Endothelial cell of umbilical vein (primary cell): ENCODE measurements around the gene EZH1. TPM values are rescaled to one million over a fixed set of nuclear protein-coding genes. Genes with fewer than 3 reads are reported as not detected.

ENCODE experiments used
- BruUV-seq: library from RNA; stranded (reverse); fragments of 400-500 nt; replicated peaks from 2 replicates; lab custom pipeline; 2021; lab: Mats Ljungman, UMichigan
- CTCF ChIA-PET: fragments of 300-600, 350-600 bp; sonication (Branson Sonifier 250); formaldehyde crosslinking; loops from one replicate; lab custom pipeline; 2021; ENCODE audit warnings: antibody characterized with exemption, inconsistent platforms; lab: Charles Lee
- POLR2A ChIA-PET: fragments of 300-600, 350-600 bp; sonication (Branson Sonifier 250); formaldehyde crosslinking; loops from one replicate; lab custom pipeline; 2021; ENCODE audit warnings: antibody characterized with exemption, inconsistent platforms; lab: Charles Lee
- DNase-seq: peaks from one replicate; pipeline ENCODE4 v3.0.0-alpha.2; 2011; ENCODE audit warnings: low read depth, low spot score
- FAIRE-seq: peaks from 2 replicates; lab custom pipeline; 2011; peaks lifted over from hg19 to GRCh38; lab: Jason Lieb, UNC
- H2AFZ ChIP-seq: 2 replicates; pipeline ENCODE4 v1.6.0; 2012; ENCODE audit warnings: low read depth, low read length, control low read depth, inconsistent platforms
- H3K27ac ChIP-seq: 2 replicates; pipeline ENCODE4 v1.5.1; 2011; ENCODE audit warnings: low read depth, mild to moderate bottlenecking, control low read depth, low read length, moderate library complexity; ENCODE audit not compliant: insufficient read depth
- H3K27me3 ChIP-seq, 2 experiments: 2 replicates each; pipeline versions ENCODE4 v1.6.0 to v1.6.1; 2011; ENCODE audit warnings: low read length in 2 of 2, mixed read lengths in 1 of 2; ENCODE audit not compliant: control insufficient read depth in 2 of 2, insufficient read depth in 2 of 2
- H3K36me3 ChIP-seq, 2 experiments: 2 replicates in 1 of 2; 3 replicates in 1 of 2; pipeline ENCODE4 v1.5.1; 2011; ENCODE audit warnings: low read length in 2 of 2, mild to moderate bottlenecking in 1 of 2, moderate library complexity in 1 of 2; ENCODE audit not compliant: control insufficient read depth in 2 of 2, insufficient read depth in 2 of 2; ENCODE audit errors: extremely low read depth in 1 of 2
- H3K4me1 ChIP-seq: 3 replicates; pipeline ENCODE4 v1.5.1; 2011; ENCODE audit warnings: mild to moderate bottlenecking, low read length; ENCODE audit not compliant: control insufficient read depth, insufficient read depth; ENCODE audit errors: extremely low read depth
- H3K4me2 ChIP-seq: 2 replicates; pipeline ENCODE4 v1.6.1; 2011; ENCODE audit warnings: low read length, control low read depth, mixed read lengths; ENCODE audit not compliant: insufficient read depth
- H3K4me3 ChIP-seq, 3 experiments: fragments of 200-600 bp in 1 of 3; sonication (generic), shearing (Covaris generic) in 1 of 3; replicated peaks in 1 of 3; 2 replicates each; pipeline ENCODE4 v1.5.1; 2011 to 2016; ENCODE audit warnings: control low read depth in 3 of 3, low read length in 3 of 3, mild to moderate bottlenecking in 2 of 3, inconsistent platforms in 1 of 3, low read depth in 1 of 3, moderate library complexity in 1 of 3; ENCODE audit not compliant: insufficient read depth in 1 of 3
- H3K79me2 ChIP-seq: 2 replicates; pipeline ENCODE4 v1.6.0; 2012; ENCODE audit warnings: low read length, inconsistent platforms; ENCODE audit not compliant: control insufficient read depth, insufficient read depth
- H3K9ac ChIP-seq: replicated peaks from 2 replicates; pipeline ENCODE3; 2011; ENCODE audit warnings: low read length, control low read depth; ENCODE audit not compliant: insufficient read depth; ENCODE audit errors: extremely low read depth
- H3K9me1 ChIP-seq: replicated peaks from 3 replicates; pipeline ENCODE4 v1.6.0; 2011; ENCODE audit warnings: mild to moderate bottlenecking, low read length; ENCODE audit not compliant: control insufficient read depth, insufficient read depth; ENCODE audit errors: extremely low read depth
- H3K9me3 ChIP-seq: replicated peaks from 2 replicates; pipeline ENCODE4 v1.5.1; 2012; ENCODE audit warnings: low read length, inconsistent platforms; ENCODE audit not compliant: control insufficient read depth, insufficient read depth
- H4K20me1 ChIP-seq: replicated peaks from 2 replicates; pipeline ENCODE3; 2011; ENCODE audit warnings: mild to moderate bottlenecking, low read length; ENCODE audit not compliant: control insufficient read depth, insufficient read depth; ENCODE audit errors: extremely low read depth
- CTCF ChIP-seq, 2 donors: IDR thresholded peaks; 1 replicate in 1 of 2; 2 replicates in 1 of 2; pipeline ENCODE4 v1.5.1; 2011; ENCODE audit warnings: low read length in 2 of 2, mild to moderate bottlenecking in 2 of 2, moderate library complexity in 2 of 2, control low read depth in 1 of 2, inconsistent platforms in 1 of 2, low read depth in 1 of 2; ENCODE audit not compliant: insufficient read depth in 1 of 2; ENCODE audit errors: extremely low read depth in 1 of 2
- JUN ChIP-seq: IDR thresholded peaks from 2 replicates; pipeline ENCODE4 v1.6.1; 2011; ENCODE audit warnings: borderline replicate concordance, low read depth; ENCODE audit not compliant: insufficient read length, insufficient read depth
- MAX ChIP-seq: IDR thresholded peaks from 2 replicates; pipeline ENCODE4 v1.6.1; 2011; ENCODE audit not compliant: insufficient read depth, insufficient read length
- POLR2A ChIP-seq: IDR thresholded peaks from 2 replicates; pipeline ENCODE4 v1.6.1; 2012; ENCODE audit warnings: low read depth, mild to moderate bottlenecking, control low read depth, low read length
- POLR2AphosphoS5 ChIP-seq: IDR thresholded peaks from 2 replicates; pipeline ENCODE4 v1.6.1; 2012; ENCODE audit warnings: low read depth, mild to moderate bottlenecking, control low read depth, low read length, moderate library complexity; ENCODE audit not compliant: insufficient read depth
- dilution Hi-C: fragments of 300-500 bp; cut with MboI; formaldehyde crosslinking; loops from one replicate; pipeline ENCODE4 v1.15.0; 2019; ENCODE audit warnings: low sequenced_read_pairs; ENCODE audit not compliant: extremely low pct_ligation_motif_present
- intact Hi-C: fragments of 100-400 bp; cut with micrococcal nuclease; formaldehyde crosslinking; loops from one replicate; pipeline ENCODE4 v1.10.0; 2022
- polyA plus RNA-seq, 4 experiments: library from polyadenylated mRNA; depleted of rRNA in 3 of 4; stranded (reverse) in 3 of 4; unstranded in 1 of 4; fragments of >200 nt; gene quantifications; 2 replicates each; pipeline versions ENCODE4 v1.2.1 to v1.2.3, GENCODE V29; 2011 to 2012; ENCODE audit warnings: missing spikeins in 1 of 4
- total RNA-seq: library from RNA; stranded (reverse); gene quantifications from 2 replicates; pipeline ENCODE4 v1.2.3, GENCODE V29; 2021

The EZH1 gene
- total and polyA plus RNA-seq, 2 donors (not counting 3 experiments of a cell fraction or from before 2014, with no cell fraction given): 31.4 to 33.7 TPM

GRCh38 chr17:42677012-42677857 is 67.6 kb downstream of the EZH1 start:
- FAIRE-seq (peak; percentile 100), DNase-seq (peak; percentile 100)
- Histone ChIP-seq H3K4me1 (peaks cover 42% of the 10 kb centered on the region), H3K4me2 (peak overlapping the region; percentile 40), H3K79me2 (no peaks in the 10 kb centered on the region), H3K4me3 (peak overlapping the region in 2 of 3 experiments; percentile 70 to 87), H3K36me3 (peaks cover 0 to 7% of the 10 kb centered on the region in 2 experiments), H3K27ac (peak overlapping the region; percentile 47), H4K20me1 (no peaks in the 10 kb centered on the region), H3K27me3 (no peaks in the 10 kb centered on the region), H3K9ac (no peak overlapping the region), H3K9me3 (no peaks in the 10 kb centered on the region), H3K9me1 (no peaks in the 10 kb centered on the region), H2AFZ (peak overlapping the region; percentile 87)
- TF ChIP-seq POLR2AphosphoS5 (no peak), MAX (peak; percentile 90), POLR2A (peak; percentile 24)
- intact Hi-C loops: loop anchor here (1.0 to 5.0 kb wide), 5 partner anchors 16 to 355 kb away; partner anchors contain the start of genes RETREG3, RPL27, TUBG1 and WNK4
- ChIA-PET POLR2A (interaction anchor here (1.1 to 1.4 kb wide), 3 partner anchors 17 to 99 kb away, joined by 3 to 5 read pairs (median 4); partner anchors contain the start of genes RETREG3 and TUBG1), CTCF (interaction anchor here (0.5 to 8.3 kb wide), 14 partner anchors 13 to 365 kb away, joined by 3 to 235 read pairs (median 4); partner anchors contain the start of genes BECN1, NAGLU, PSMC3IP and RETREG3)
- dilution Hi-C loops: no loop called here
- BruUV-seq: no TSS peak

- peak; percentile 4 for FAIRE-seq
- Histone ChIP-seq H3K79me2 (no peaks in the 10 kb centered on the region), H3K4me2 (peak within 1 kb of the TSS; percentile 68), H3K27me3 (no peaks in the 10 kb centered on the region), H2AFZ (peak within 1 kb of the TSS; percentile 87), H3K4me1 (peaks cover 36% of the 10 kb centered on the region), H4K20me1 (no peaks in the 10 kb centered on the region), H3K9me3 (no peaks in the 10 kb centered on the region), H3K9me1 (no peaks in the 10 kb centered on the region), H3K27ac (peak within 1 kb of the TSS; percentile 47), H3K9ac (peak within 1 kb of the TSS; percentile 44), H3K4me3 (peak within 1 kb of the TSS; percentile 57 to 87 (median 70)), H3K36me3 (peaks cover 2 to 9% of the 10 kb centered on the region in 2 experiments)
- intact Hi-C loops: loop anchor here (1.0 to 5.0 kb wide), 5 partner anchors 16 to 354 kb away; partner anchors contain the start of genes RETREG3, RPL27, TUBG1 and WNK4
- dilution Hi-C loops: no loop called here
- ChIA-PET CTCF (interaction anchor here (0.5 to 8.3 kb wide), 15 partner anchors 9 to 364 kb away, joined by 3 to 235 read pairs (median 5); partner anchors contain the start of genes BECN1, NAGLU, PSMC3IP and RETREG3), POLR2A (interaction anchor here (1.1 to 1.4 kb wide), 3 partner anchors 16 to 98 kb away, joined by 3 to 5 read pairs (median 4); partner anchors contain the start of genes RETREG3 and TUBG1)
- no TSS peak for BruUV-seq
- peak in 1 of 2 donors; percentile 7 for TF ChIP-seq CTCF (IDR thresholded peaks at IDR 0.05; ENCODE audit: extremely low read depth in 1 of 2, insufficient read depth in 1 of 2, low read depth in 1 of 2, low read length in 2 of 2)
- peak; percentile 68 for TF ChIP-seq POLR2A
- peak; percentile 62 for TF ChIP-seq POLR2AphosphoS5
- TF ChIP-seq MAX: no peak
- TF ChIP-seq JUN: no peak
- no peak for DNase-seq
Observed at GRCh38 chr17:42676424-42677011, 68.3 kb downstream of the EZH1 start, which contains the start of gene PLEKHH3. Gene PLEKHH3, minus strand, starts transcription at chr17:42676994. Its CDS starts 431 bp downstream, at chr17:42676563.
